Upper lobe of left lung (tissue), 4 donors: ENCODE measurements around the gene ARHGEF6.

Experiments used
- EP300 ChIP-seq, 4 donors: sonication (generic); formaldehyde crosslinking; IDR thresholded peaks; one replicate each; pipeline ENCODE4 v1.5.1; 2017; ENCODE audit warnings: antibody characterized with exemption in 4 of 4, control low read depth in 2 of 4
- POLR2A ChIP-seq, 4 donors: fragments of 450-650 bp; IDR thresholded peaks; one replicate each; pipeline ENCODE4 v1.5.1; 2016 to 2017; ENCODE audit warnings: antibody characterized with exemption in 4 of 4, mild to moderate bottlenecking in 2 of 4
- TF ChIP-seq, protein P1 (sequence below), 6 experiments: fragments of 450-650 bp in 4 of 6; fragments of 200-600 bp in 2 of 6; sonication (generic) in 2 of 6; IDR thresholded peaks; one replicate each; pipeline ENCODE4 v1.5.1; 2016 to 2019; ENCODE audit warnings: antibody characterized with exemption in 6 of 6

DNA sequence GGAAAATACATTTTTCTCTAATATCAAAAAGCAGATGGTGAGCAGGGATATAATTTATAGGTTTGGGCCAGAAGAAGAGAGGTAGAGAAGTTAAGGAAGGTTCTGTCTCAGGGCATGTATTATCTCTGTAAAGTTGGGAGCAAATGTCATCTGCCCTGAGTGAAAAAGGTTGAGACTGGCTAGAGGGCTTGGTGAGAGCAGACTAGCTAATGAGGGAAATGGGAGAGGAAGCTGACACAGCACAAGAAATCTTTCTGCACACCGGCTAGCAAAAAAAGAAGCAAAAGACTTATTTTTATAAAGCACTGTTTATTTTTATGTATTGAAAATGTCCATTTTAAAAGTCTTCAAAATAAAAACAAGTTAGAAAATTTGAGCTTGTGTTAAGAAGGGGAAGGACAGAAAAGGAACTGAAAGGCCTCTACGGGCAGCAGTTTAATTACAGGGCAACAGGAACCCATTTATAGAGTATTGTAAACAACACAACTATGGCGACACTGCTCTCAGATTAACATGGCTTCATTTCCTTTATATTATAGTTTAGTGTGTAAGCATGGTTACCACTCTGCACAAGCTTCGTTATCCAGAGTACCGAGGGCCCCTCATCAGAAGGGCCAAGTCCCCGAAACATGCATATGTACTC is 115.4 kb downstream of the ARHGEF6 start:
- TF ChIP-seq, protein P1, sequence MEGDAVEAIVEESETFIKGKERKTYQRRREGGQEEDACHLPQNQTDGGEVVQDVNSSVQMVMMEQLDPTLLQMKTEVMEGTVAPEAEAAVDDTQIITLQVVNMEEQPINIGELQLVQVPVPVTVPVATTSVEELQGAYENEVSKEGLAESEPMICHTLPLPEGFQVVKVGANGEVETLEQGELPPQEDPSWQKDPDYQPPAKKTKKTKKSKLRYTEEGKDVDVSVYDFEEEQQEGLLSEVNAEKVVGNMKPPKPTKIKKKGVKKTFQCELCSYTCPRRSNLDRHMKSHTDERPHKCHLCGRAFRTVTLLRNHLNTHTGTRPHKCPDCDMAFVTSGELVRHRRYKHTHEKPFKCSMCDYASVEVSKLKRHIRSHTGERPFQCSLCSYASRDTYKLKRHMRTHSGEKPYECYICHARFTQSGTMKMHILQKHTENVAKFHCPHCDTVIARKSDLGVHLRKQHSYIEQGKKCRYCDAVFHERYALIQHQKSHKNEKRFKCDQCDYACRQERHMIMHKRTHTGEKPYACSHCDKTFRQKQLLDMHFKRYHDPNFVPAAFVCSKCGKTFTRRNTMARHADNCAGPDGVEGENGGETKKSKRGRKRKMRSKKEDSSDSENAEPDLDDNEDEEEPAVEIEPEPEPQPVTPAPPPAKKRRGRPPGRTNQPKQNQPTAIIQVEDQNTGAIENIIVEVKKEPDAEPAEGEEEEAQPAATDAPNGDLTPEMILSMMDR (IDR thresholded peaks at IDR 0.05) = no peak
- no peak for TF ChIP-seq POLR2A (IDR thresholded peaks at IDR 0.05)
- no peak for TF ChIP-seq EP300 (IDR thresholded peaks at IDR 0.05)
